HEK293 (cell line): ENCODE measurements around the gene ADAMTS2.

Source experiments
- CTCF ChIA-PET: fragments of 350-600 bp; formaldehyde crosslinking; extraction: SDS; loops from one replicate; lab custom pipeline; 2021; ENCODE audit warnings: antibody characterized with exemption; lab: Yijun Ruan, JAX
- POLR2A ChIA-PET: fragments of 300-600 bp; formaldehyde crosslinking; extraction: SDS; loops from one replicate; lab custom pipeline; 2020; ENCODE audit warnings: antibody characterized with exemption, inconsistent platforms; lab: Yijun Ruan, JAX
- H3K27ac ChIP-seq: fragments of 200-500 bp; sonication (Bioruptor generic); 2 replicates; pipeline ENCODE4 v1.5.1; 2014; ENCODE audit warnings: low read depth, low read length, control low read depth, inconsistent platforms; ENCODE audit errors: extremely low read depth
- H3K36me3 ChIP-seq, 2 experiments: fragments of 200-500 bp in 1 of 2; sonication (Bioruptor generic) in 1 of 2; 1 replicate in 1 of 2; 2 replicates in 1 of 2; pipeline ENCODE4 v1.5.1; 2014 to 2017; ENCODE audit warnings: inconsistent platforms in 2 of 2, low read length in 2 of 2; ENCODE audit not compliant: control insufficient read depth in 2 of 2, insufficient read depth in 1 of 2
- H3K4me1 ChIP-seq: fragments of 200-500 bp; sonication (Bioruptor generic); 2 replicates; pipeline ENCODE4 v1.5.1; 2014; ENCODE audit warnings: mild to moderate bottlenecking, low read length, inconsistent platforms; ENCODE audit not compliant: control insufficient read depth, insufficient read depth
- H3K4me3 ChIP-seq: 2 replicates; pipeline ENCODE4 v1.5.1; 2011; ENCODE audit warnings: low read depth, mild to moderate bottlenecking, control low read depth, low read length, moderate library complexity
- H3K9me3 ChIP-seq: fragments of 200-500 bp; sonication (Bioruptor generic); 2 replicates; pipeline ENCODE4 v1.5.1; 2014; ENCODE audit warnings: low read depth, low read length, inconsistent platforms; ENCODE audit not compliant: control insufficient read depth, insufficient read depth
- BCL11A ChIP-seq: fragments of 450-650 bp; formaldehyde crosslinking; IDR thresholded peaks from 2 replicates; pipeline ENCODE4 v1.5.1; 2016; ENCODE audit warnings: low read depth, missing biosample characterization, missing genetic modification characterization
- GLIS2 ChIP-seq: fragments of 450-650 bp; formaldehyde crosslinking; IDR thresholded peaks from 2 replicates; pipeline ENCODE4 v1.5.1; 2016; ENCODE audit warnings: missing biosample characterization, missing genetic modification characterization
- HOXA7 ChIP-seq: sonication (generic); formaldehyde crosslinking; IDR thresholded peaks from 2 replicates; pipeline ENCODE4 v1.8.1; 2022; ENCODE audit warnings: missing genetic modification reagents, borderline replicate concordance
- TCF7L2 ChIP-seq: IDR thresholded peaks from 2 replicates; pipeline ENCODE4 v1.6.1; 2011; ENCODE audit warnings: low read depth, mild to moderate bottlenecking, inconsistent platforms, low read length, moderate library complexity, borderline replicate concordance
- ZFP3 ChIP-seq: fragments of 450-650 bp; formaldehyde crosslinking; IDR thresholded peaks from 2 replicates; pipeline ENCODE4 v1.5.1; 2016; ENCODE audit warnings: low read depth, missing biosample characterization, missing genetic modification characterization
- ZFP37 ChIP-seq: fragments of 450-650 bp; formaldehyde crosslinking; IDR thresholded peaks from 2 replicates; pipeline ENCODE4 v1.5.1; 2016; ENCODE audit warnings: missing biosample characterization, missing genetic modification characterization
- ZNF10 ChIP-seq: fragments of 450-650 bp; formaldehyde crosslinking; IDR thresholded peaks from 2 replicates; pipeline ENCODE4 v1.5.1; 2017; ENCODE audit warnings: missing biosample characterization, missing genetic modification characterization
- ZNF184 ChIP-seq: fragments of 450-650 bp; IDR thresholded peaks from 2 replicates; pipeline ENCODE4 v1.5.1; 2018; ENCODE audit warnings: missing biosample characterization, mild to moderate bottlenecking, missing genetic modification characterization
- ZNF391 ChIP-seq: fragments of 450-650 bp; formaldehyde crosslinking; IDR thresholded peaks from 2 replicates; pipeline ENCODE4 v1.5.1; 2016; ENCODE audit warnings: low read depth, missing biosample characterization, missing genetic modification characterization, borderline replicate concordance
- ZNF394 ChIP-seq: fragments of 450-650 bp; formaldehyde crosslinking; IDR thresholded peaks from 2 replicates; pipeline ENCODE4 v1.5.1; 2016; ENCODE audit warnings: missing biosample characterization, missing genetic modification characterization, mild to moderate bottlenecking, moderate library complexity, borderline replicate concordance
- ZNF548 ChIP-seq: fragments of 450-650 bp; formaldehyde crosslinking; IDR thresholded peaks from 2 replicates; pipeline ENCODE4 v1.5.1; 2016; ENCODE audit warnings: missing biosample characterization, missing genetic modification characterization
- ZNF610 ChIP-seq: fragments of 450-650 bp; formaldehyde crosslinking; IDR thresholded peaks from 2 replicates; pipeline ENCODE4 v1.5.1; 2016; ENCODE audit warnings: missing biosample characterization, missing genetic modification characterization, borderline replicate concordance
- ZNF777 ChIP-seq: fragments of 450-650 bp; formaldehyde crosslinking; IDR thresholded peaks from 2 replicates; pipeline ENCODE4 v1.5.1; 2017; ENCODE audit warnings: missing biosample characterization, missing genetic modification characterization, borderline replicate concordance
- ZNF837 ChIP-seq: fragments of 450-650 bp; formaldehyde crosslinking; IDR thresholded peaks from 2 replicates; pipeline ENCODE4 v1.5.1; 2016; ENCODE audit warnings: missing biosample characterization, missing genetic modification characterization
- TF ChIP-seq, protein P1 (sequence below): fragments of 450-650 bp; formaldehyde crosslinking; IDR thresholded peaks from 2 replicates; pipeline ENCODE4 v1.5.1; 2016; ENCODE audit warnings: missing biosample characterization, missing genetic modification characterization
- TF ChIP-seq, protein P2 (sequence below): fragments of 450-650 bp; formaldehyde crosslinking; IDR thresholded peaks from 2 replicates; pipeline ENCODE4 v1.5.1; 2016; ENCODE audit warnings: missing biosample characterization, missing genetic modification characterization, borderline replicate concordance
- TF ChIP-seq, protein P3 (sequence below): fragments of 450-650 bp; formaldehyde crosslinking; conservative IDR thresholded peaks from 2 replicates; pipeline ENCODE4 v1.5.1; 2016; ENCODE audit warnings: low read depth, missing biosample characterization, missing genetic modification characterization
- TF ChIP-seq, protein P4 (sequence below): fragments of 450-650 bp; formaldehyde crosslinking; IDR thresholded peaks from 2 replicates; pipeline ENCODE4 v1.5.1; 2016; ENCODE audit warnings: missing biosample characterization, missing genetic modification characterization
- TF ChIP-seq, protein P5 (sequence below): fragments of 450-650 bp; formaldehyde crosslinking; IDR thresholded peaks from 2 replicates; pipeline ENCODE4 v1.5.1; 2016; ENCODE audit warnings: missing biosample characterization, missing genetic modification characterization

The ADAMTS2 gene

DNA sequence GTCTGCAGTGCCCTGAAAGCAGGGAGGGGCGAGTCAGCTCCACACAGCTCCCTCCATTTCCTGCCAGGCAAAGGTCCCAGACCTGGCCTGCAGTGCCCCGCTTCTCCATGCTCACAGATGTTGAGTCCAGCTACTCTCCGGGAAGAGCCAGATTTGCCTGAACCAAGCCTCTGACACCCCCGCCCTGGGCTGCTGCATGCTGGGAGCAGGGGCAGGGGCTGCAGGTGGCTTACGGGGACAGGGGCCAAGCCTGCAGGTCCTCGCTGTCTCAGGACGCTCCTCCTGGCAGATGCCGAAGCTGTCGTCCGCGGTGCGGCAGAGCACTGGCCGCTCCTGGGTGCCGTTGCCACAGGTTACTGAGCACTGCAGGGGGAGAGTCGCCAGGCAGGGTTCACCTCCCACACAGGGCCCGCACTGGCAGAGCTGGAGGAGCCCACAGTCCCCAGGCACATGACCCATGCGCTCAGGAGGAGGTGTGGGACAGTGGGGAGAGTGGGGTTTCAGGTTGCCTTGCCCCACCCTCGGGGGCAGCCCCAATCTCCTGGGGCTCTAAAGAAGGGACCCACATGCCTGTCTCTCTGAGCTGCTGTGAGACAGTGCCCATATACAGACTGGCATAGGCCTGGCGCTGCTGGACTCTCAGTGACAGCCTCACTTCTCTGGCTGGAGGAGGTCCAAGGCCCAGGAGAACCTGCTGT is 222.7 kb downstream of the ADAMTS2 start:
- Histone ChIP-seq H3K9me3 (no peaks in the 10 kb centered on the region), H3K4me3 (no peak overlapping the region), H3K4me1 (no peaks in the 10 kb centered on the region), H3K27ac (no peak overlapping the region), H3K36me3 (no peaks in the 10 kb centered on the region)
- ChIA-PET CTCF (no interaction called here), POLR2A (no interaction called here)
- no peak for TF ChIP-seq ZNF548
- no peak for TF ChIP-seq ZNF837 (tag by site-specific recombination)
- no peak for TF ChIP-seq ZNF391
- TF ChIP-seq ZNF777 (tag by site-specific recombination): no peak
- no peak for TF ChIP-seq ZNF394 (tag by site-specific recombination)
- TF ChIP-seq ZFP3 (tag by site-specific recombination): no peak
- TF ChIP-seq BCL11A (tag by site-specific recombination): no peak
- TF ChIP-seq GLIS2 (tag by site-specific recombination): no peak
- no peak for TF ChIP-seq HOXA7 (CRISPR knock-in tag)
- TF ChIP-seq, protein P1, sequence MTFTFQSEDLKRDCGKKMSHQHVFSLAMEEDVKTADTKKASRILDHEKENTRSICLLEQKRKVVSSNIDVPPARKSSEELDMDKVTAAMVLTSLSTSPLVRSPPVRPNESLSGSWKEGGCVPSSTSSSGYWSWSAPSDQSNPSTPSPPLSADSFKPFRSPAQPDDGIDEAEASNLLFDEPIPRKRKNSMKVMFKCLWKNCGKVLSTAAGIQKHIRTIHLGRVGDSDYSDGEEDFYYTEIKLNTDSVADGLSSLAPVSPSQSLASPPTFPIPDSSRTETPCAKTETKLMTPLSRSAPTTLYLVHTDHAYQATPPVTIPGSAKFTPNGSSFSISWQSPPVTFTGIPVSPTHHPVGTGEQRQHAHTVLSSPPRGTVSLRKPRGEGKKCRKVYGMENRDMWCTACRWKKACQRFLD (tag by site-specific recombination): no peak
- no peak for TF ChIP-seq ZFP37 (tag by site-specific recombination)
- TF ChIP-seq, protein P2, sequence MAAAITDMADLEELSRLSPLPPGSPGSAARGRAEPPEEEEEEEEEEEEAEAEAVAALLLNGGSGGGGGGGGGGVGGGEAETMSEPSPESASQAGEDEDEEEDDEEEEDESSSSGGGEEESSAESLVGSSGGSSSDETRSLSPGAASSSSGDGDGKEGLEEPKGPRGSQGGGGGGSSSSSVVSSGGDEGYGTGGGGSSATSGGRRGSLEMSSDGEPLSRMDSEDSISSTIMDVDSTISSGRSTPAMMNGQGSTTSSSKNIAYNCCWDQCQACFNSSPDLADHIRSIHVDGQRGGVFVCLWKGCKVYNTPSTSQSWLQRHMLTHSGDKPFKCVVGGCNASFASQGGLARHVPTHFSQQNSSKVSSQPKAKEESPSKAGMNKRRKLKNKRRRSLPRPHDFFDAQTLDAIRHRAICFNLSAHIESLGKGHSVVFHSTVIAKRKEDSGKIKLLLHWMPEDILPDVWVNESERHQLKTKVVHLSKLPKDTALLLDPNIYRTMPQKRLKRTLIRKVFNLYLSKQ: no peak
- TF ChIP-seq, protein P3, sequence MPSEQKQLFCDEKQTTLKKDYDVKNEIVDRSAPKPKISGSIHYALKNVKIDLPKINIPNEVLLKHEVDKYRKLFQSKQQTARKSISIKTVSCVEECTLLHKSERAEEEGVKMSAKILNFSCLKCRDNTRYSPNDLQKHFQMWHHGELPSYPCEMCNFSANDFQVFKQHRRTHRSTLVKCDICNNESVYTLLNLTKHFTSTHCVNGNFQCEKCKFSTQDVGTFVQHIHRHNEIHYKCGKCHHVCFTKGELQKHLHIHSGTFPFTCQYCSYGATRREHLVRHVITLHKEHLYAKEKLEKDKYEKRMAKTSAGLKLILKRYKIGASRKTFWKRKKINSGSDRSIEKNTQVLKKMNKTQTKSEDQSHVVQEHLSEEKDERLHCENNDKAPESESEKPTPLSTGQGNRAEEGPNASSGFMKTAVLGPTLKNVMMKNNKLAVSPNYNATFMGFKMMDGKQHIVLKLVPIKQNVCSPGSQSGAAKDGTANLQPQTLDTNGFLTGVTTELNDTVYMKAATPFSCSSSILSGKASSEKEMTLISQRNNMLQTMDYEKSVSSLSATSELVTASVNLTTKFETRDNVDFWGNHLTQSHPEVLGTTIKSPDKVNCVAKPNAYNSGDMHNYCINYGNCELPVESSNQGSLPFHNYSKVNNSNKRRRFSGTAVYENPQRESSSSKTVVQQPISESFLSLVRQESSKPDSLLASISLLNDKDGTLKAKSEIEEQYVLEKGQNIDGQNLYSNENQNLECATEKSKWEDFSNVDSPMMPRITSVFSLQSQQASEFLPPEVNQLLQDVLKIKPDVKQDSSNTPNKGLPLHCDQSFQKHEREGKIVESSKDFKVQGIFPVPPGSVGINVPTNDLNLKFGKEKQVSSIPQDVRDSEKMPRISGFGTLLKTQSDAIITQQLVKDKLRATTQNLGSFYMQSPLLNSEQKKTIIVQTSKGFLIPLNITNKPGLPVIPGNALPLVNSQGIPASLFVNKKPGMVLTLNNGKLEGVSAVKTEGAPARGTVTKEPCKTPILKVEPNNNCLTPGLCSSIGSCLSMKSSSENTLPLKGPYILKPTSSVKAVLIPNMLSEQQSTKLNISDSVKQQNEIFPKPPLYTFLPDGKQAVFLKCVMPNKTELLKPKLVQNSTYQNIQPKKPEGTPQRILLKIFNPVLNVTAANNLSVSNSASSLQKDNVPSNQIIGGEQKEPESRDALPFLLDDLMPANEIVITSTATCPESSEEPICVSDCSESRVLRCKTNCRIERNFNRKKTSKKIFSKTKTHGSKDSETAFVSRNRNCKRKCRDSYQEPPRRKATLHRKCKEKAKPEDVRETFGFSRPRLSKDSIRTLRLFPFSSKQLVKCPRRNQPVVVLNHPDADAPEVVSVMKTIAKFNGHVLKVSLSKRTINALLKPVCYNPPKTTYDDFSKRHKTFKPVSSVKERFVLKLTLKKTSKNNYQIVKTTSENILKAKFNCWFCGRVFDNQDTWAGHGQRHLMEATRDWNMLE (tag by site-specific recombination): no peak
- TF ChIP-seq, protein P4, sequence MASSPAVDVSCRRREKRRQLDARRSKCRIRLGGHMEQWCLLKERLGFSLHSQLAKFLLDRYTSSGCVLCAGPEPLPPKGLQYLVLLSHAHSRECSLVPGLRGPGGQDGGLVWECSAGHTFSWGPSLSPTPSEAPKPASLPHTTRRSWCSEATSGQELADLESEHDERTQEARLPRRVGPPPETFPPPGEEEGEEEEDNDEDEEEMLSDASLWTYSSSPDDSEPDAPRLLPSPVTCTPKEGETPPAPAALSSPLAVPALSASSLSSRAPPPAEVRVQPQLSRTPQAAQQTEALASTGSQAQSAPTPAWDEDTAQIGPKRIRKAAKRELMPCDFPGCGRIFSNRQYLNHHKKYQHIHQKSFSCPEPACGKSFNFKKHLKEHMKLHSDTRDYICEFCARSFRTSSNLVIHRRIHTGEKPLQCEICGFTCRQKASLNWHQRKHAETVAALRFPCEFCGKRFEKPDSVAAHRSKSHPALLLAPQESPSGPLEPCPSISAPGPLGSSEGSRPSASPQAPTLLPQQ: no peak

DNA sequence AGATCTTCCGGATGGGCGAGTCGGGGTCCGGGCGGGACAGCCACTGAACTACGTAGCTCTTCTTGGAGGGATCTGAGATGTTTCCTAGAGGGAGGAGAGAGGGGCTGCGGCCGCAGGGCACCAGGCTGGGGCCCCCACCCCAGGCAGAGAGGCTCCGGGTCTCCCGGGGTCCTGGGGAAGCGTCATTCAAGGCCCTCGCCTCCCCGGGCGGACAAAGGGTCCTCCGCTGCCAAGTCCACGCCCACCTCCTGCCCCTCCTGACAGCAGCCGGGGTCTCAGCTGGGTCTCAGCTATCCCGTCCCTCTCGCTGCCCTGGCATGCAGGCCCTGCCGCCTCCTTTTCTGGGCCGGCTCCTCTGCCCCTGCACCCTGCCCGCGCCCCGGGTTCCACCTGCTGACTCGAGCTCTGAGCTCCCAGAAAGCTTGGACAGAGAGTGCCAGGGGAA is 223.6 kb downstream of the ADAMTS2 start:
- no peak overlapping the region for H3K4me3 ChIP-seq
- TF ChIP-seq ZNF10 (tag by site-specific recombination): no peak
- TF ChIP-seq ZNF184 (tag by site-specific recombination): no peak
- TF ChIP-seq, protein P5, sequence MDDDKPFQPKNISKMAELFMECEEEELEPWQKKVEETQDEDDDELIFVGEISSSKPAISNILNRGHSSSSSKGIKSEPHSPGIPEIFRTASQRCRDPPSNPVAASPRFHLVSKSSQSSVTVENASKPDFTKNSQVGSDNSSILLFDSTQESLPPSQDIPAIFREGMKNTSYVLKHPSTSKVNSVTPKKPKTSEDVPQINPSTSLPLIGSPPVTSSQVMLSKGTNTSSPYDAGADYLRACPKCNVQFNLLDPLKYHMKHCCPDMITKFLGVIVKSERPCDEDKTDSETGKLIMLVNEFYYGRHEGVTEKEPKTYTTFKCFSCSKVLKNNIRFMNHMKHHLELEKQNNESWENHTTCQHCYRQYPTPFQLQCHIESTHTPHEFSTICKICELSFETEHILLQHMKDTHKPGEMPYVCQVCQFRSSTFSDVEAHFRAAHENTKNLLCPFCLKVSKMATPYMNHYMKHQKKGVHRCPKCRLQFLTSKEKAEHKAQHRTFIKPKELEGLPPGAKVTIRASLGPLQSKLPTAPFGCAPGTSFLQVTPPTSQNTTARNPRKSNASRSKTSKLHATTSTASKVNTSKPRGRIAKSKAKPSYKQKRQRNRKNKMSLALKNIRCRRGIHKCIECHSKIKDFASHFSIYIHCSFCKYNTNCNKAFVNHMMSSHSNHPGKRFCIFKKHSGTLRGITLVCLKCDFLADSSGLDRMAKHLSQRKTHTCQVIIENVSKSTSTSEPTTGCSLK: no peak
- no peak for TF ChIP-seq ZNF610 (tag by site-specific recombination)
- no peak for TF ChIP-seq TCF7L2
- ChIA-PET POLR2A (no interaction called here), CTCF (no interaction called here)
- H3K36me3 ChIP-seq: no peaks in the 10 kb centered on the region
- H3K27ac ChIP-seq: no peak overlapping the region
- no peaks in the 10 kb centered on the region for H3K4me1 ChIP-seq
- H3K9me3 ChIP-seq: no peaks in the 10 kb centered on the region
